HG02943 (cell line): Measurements from ENCODE around the gene USP31.
"Not testable (repeated sequence)": the region's sequence is repeated elsewhere in the genome, so short reads cannot be mapped to it uniquely, and the experiment has no call there.

Source experiments
- ATAC-seq: cut with Tn5 transposase; IDR thresholded peaks from one replicate; pipeline ENCODE4 v1.9.1; 2021; ENCODE audit warnings: mild to moderate bottlenecking, low read depth, moderate library complexity; ENCODE audit not compliant: unreplicated experiment

Gene USP31

DNA sequence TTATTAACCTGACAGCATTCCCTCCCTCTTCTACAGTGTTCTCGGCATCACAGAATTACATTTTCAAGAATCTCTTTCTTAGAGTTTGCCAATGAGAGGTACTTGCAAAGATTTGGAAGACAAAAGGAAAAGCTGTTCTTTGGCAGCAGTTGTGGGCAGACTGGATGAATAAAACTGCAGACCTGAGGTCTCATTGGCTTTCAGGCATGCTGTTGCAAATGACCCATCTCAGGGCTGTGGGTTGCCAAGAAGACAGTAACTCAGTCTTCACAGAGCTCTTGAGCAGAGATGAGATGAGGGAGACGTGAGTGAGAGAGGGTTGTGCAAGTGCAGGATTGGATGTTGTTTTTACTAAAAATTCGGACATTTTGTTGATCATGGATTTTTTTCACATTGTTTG lies 11.3 kb upstream of the USP31 start:
- no peak for ATAC-seq

DNA sequence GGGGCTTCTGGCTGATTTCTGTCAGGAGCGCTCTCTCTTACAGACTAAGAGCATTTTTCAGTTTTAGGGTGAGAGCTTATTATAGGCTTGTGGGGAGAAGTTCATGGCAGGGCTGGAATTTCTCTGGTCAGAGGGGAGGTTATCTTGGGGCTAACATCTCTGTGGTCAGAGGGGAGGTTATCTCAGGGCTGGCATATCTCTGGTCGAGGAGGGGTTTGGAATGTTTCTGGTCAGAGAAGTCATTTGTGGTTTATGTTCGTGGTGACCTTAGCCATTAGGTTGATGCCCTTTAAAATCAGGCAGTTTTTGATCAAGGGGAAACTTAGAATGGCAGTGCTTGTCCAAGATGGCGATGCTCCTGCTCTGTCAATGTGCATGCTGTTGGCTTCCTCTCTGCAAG lies 10.8 kb upstream of the USP31 start:
- ATAC-seq = no peak

DNA sequence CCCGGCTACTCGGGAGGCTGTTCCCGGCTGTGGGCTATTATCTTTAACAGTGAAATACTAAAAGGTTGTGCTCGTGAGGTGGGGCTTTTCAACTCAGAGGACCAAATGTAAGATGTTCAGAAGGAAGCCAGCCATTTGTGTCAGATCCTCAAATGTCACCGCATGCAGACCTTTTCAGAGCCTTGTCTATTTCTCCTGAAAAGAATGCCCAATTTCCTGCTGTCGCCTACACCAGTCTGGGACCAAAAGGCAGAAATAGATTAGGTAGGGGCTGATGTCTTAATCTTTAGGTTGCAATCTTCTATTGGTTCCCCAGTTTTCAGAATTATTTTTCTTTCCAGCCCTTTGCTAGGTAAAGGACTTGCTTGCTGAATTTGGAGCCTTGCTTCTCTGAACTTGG lies 8.9 kb upstream of the USP31 start:
- no peak for ATAC-seq

DNA sequence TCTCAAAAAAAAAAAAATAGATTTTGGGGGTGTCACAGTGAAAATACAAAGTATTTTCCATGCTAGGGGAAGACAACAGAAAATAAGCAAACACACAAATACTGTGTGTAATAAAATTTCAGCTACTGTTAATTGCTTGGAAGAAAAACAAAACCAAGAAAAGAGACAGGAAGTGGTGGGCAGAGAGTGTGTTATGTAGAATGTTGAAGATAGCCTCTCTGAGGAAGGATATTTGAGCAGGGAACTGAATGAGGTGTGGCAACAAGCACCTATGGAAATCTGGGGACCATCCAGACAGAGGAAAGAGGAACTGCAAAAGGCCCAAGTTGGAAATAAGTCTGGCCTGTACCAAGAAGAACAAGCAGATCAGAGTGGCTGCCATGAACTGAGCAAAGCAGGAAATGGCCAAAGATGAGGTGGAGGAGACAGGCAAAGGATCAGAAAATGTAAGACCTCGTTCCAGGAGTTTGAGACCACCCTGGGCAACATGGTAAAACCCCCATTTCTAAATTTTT lies 7.8 kb upstream of the USP31 start:
- ATAC-seq = no peak

DNA sequence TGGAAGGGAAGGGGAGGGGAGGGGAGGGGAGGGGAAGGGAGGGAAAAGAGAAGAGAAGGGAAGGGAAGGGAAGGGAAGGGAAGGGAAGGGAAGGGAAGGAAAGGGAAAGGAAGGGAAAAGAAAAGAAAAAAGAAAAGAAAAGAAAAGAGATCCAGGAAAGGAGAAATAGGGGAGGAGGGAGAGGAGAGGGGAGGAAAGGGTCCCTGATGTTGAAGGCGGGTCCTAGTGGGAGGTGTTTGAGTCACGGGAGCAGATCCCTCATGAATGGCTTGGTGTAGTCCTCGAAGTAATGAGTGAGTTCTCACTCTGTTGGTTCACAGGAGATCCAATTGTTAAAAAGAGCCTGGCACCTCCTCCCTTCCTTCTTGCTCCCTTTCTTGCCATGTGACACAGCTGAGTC lies 6.9 kb upstream of the USP31 start:
- no peak for ATAC-seq

DNA sequence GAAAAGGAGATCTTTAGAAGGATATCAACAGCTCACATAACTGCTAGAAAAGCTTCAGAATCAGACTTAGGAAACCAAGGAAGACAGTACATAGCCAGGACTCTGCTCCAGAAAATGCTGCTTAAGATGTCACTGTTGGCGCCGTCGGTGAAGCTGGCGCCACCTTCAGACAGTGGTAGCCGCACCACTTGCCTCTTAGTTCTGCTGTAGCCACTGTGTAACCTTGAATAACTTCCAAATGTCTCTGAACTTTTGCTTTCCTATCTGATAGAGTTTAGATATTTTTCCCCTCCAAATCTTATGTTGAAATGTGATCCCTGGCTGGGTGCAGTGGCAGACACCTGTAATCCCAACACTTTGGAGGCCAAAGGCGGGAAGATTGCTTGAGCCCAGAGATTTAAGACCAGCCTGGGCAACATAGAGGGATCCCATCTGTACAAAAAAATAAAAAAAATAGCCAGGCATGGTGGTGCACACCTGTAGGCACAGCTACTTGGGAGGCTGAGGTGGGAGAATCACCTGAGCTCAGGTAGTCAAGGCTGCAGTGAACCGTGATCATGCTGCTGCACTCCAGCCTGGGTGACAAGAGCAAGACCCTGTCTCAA lies 6.3 kb upstream of the USP31 start:
- no peak for ATAC-seq

DNA sequence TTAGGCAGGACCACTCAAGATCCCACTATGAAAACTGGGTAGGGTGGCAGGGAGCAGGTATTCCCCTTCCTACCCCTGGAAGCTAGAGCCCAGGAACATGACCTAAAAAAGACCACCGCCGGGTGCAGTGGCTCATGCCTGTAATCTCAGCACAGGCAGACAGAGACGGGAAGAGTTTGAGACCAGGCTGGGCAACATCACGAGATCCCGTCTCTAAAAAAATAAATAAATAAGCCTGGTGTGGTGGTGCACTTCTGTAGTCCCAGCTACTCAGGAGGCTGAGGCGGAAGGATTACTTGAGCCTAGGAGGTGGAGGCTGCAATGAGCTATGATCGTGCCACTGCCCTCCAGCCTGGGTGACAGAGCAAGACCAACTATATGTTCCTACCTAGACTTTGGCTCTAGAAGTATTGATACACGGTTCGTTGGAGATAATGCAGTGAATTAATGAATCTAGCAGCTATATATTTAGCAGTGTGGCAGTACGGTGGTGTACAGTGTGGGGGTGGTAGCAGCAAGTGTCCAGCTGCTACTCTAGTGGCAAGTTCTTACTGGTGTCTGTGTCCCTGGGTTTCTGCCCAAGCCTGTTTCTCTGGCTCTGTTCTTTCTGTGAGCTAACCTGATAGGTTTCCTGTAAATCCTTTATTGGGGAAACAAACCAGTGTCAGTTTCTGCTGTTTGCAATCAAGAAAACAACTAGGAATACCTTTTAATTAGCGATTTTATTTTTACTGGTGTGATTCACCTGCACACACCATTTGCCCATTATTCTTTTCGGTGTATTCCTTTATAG lies 3.3 kb upstream of the USP31 start:
- ATAC-seq = no peak

DNA sequence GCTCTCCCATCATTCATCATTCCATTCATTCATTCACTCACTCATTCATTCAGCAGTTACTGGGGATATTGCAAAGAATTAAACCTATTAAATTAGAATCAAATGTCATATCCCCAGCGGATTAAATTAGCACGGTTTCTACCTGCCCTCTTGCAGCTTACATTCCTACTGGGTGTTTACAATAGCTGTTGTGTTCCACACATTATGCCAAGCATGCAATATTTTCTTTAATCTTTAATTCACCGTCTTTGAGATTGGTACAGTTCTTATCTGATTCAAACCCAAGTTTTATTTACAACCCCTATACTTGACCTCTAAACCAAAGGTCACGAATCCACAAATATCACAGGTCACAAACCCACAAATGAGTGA lies 727 bp upstream of the USP31 start:
- no peak for ATAC-seq

DNA sequence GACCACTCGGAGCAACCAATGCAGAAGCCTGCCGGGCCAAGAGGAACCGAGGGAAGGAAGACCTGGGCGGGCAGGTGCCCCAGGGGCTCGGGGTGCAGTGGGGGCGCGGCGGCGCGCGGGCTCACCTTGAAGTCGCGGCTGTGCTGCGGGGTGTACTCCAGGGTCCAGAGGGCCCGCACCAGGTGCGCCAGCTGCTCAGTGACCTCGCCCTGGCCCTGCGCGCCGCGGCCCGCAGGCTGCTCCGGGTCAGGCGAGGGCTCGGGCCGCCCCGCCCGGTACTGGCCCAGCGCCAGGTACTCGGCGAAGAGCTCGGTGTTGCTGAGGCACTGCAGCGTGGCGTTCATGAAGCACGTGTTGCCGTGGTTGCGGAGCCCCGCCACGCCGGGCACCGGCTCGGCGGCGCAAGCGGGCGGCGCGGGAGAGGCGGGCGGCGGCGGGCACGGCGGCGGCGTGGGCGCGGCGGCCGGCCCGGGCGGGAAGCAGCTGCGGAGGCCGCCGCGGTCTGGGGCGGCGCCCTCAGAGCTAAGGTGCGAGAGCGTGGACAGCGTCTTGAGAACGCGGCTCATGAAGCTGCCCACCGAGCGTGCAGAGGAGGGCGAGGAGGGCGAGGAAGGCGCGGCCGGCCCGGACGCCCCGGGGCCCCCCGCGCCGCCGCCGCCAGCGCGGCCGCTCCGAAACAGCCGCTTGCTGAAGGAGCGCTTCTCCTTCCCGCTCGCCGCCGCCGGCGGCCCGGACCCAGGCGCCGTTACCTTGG lies 562 bp downstream of the USP31 start:
- ATAC-seq = peak; percentile 41

DNA sequence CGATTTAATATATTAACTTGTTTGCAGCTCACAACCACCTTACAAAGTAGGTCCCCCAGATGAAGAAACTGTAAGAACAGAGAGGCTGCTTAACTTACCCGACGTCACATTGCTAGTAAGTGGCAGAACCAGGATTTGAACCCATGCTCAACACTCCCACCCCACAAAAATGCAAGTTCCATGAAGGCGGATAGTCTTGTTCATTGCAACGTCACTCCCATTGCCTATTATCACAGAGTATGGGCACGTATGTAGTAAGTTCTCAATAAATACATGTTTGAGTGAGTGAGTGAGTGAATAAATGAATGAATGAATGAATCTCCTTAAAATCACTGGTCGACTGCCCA lies 1.1 kb downstream of the USP31 start:
- no peak for ATAC-seq

DNA sequence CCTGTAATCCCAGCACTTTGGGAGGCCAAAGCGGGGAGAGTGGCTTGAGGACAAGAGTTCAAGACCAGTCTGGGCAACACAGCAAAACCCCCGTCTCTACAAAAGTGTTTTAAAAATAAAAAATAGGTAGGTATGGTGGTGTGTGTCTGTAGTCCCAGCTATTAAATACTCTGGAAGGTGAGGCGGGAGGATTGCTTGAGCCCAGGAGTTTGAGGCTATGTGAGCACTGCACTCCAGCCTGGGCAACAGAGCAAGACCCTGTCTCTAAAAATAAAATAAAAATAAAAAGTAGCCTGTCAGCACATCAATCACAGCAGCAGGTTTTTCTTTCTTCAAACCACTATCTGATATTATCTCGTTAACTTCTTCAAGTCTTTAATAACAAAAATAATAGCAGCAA lies 1.6 kb downstream of the USP31 start:
- ATAC-seq = no peak

DNA sequence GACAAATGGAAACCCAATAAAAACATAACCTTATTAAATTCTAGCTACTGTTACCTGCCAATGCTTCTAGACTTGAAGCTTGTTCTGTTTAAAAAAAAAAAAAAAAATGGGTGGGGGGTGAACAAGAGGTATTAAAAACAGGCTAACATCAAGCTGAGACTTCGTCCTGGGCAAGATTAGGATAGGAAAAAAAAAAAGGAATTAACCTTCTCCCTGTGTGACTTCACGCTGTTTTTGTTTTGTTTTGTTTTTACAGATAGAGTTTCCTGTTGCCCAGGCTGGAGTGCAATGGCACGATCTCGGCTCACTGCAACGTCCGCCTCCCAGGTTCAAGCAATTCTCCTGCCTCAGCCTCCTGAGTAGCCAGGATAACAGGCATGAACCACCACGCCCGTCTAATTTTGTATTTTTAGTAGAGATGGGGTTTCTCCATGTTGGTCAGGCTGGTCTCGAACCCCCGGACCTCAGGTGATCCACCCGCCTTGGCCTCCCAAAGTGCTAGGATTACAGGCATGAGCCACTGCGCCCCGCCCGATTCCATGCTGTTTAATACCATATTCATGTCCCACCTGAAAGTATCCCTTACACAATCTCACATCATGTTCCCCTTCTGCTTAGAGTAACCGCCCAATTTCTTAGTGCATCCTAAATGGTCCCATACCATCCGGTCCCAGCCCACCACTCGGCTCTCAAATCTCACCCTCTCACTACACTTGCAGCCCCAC lies 2.2 kb downstream of the USP31 start:
- no peak for ATAC-seq

DNA sequence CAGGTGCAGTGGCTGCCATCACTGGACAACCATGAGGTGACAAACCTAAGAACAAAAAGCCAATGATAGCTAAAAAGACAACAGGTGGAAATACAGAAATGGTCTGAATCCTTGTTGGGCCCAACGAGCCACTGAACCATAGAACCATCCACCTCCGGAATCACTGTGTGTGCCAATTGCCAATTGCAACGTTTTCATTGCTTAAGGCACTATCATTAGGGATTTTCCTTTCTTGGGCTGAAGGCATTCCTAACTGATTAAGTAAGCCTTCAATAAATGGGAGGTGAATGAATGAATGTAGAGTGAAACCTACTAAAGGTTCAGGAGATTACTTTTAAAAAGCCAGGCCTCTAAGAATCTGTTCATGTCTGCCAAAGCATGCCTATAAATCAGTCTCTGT lies 3.6 kb downstream of the USP31 start:
- no peak for ATAC-seq

DNA sequence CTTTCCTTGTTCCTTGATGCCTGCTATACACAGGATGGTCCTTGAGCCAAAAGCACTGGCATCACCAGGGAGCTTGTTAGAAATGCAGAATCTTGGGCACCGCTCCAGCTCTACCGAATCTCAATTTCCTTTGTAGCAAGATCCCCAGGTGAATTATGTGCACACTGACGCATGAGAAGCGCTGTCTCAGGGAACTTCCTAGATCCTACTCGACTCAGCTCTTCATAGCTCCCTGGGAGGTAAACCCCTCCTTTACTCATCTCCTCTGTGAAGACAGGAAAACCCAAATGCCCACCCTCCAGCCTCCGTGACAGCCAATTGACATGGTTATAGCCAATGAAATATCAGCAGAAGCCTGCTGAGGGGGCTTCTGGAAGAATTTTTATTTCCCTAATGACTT lies 4.1 kb downstream of the USP31 start:
- no peak for ATAC-seq

DNA sequence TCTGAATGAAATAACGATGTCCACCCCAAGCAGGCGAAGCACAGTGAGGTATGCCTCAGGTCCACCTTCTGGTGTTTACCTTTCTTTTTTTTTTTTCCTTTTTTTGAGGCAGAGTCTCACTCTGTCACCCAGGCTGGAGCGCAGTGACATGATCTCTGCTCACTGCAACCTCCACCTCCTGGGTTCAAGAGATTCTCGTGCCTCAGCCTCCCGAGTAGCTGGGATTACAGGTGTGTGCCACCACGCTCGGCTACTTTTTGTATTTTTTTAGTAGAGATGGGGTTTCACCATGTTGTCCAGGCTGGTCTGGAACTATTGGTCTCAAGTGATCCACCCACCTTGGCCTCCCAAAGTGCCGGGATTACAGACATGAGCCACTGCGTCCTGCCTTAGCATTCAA lies 4.9 kb downstream of the USP31 start:
- ATAC-seq = not testable (repeated sequence)

DNA sequence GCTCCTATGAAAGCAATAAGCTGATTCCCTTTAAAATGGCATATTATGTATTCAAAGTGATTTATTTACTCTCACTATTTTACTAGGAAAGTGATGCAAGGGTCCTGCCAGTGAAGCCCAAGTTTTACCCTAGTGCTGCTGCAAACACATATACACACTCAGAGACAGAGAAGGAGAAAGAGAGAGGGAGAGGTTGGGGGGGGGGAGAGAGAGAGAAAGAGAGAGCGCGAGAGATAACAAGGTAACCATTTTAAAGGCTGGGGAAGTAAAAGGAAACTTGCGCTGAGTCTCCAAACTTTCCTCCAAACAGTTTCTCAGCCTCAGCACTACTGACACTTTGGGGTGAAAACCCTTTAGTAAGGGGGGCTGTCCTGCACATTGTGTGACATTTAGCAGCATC lies 5.9 kb downstream of the USP31 start:
- no peak for ATAC-seq

DNA sequence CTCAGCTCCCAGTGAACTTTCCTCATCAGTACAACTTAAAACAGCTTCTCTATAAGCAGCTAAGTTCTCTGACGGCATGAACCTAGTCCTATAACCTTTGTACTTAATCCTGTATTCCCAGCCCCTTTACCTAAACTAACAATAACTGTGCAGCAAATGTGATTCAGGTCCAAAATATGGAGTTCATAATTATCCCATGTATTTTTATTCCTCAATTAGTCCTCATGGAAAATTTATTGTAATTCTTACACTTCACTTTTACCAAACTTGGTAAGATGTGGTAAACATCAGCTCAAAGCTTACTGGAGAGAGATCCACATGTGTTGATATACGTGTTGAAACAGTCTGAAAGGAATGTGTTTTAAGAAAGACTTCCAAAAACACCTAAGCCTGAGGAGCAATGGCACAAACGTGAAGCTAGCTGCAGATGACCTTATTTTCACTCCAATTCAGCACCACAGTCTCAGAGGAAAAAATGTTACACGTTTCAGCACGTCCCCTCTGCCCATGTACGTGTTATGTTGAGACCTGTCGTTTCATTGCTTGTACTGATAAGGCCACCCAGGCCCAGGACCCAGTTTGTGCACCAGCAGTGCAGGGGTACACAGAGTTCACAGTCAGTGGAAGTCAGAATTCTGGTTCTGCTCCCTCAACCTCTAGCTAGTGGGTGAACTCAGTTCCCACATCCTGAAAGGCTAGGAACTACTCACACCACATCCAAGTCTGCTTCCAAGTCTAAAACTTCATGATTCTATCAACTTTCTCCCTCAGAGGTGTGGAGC lies 7.1 kb downstream of the USP31 start:
- no peak for ATAC-seq

DNA sequence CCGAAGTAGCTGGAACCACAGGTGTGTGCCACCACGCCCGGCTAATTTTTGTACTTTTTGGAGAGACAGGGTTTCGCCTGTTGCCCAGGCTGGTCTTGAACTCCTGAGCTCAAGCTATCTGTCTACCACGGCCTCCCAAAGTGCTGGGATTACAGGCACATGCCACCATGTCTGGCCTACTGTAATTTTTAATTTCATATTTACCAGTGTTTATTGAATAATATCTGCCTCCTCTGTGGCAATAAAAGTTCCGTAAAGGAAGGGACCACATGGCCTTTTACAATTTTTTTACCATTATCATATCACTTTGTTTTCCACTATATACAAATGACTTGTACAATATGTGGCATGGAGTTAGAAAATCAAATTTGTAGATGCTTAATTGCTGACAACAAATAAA lies 7.8 kb downstream of the USP31 start:
- ATAC-seq = no peak

DNA sequence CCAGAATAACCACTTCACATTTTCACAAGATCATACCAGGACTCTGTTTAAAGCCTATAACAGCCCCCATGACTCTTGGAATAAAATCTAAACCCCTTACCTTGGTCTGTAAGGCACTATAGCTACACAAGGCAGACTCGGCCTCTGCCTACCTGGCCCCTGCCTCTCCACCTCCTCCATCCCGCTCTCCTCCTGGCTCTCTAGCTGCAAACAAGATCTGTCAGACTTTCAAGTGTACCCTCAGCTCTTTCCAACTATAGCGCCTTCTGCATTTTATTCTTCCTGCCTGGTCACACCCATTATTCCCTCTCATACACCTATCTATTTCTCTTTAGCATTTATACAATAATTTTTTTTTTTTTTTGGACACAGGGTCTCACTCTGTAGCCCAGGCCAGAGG lies 8.2 kb downstream of the USP31 start:
- no peak for ATAC-seq

DNA sequence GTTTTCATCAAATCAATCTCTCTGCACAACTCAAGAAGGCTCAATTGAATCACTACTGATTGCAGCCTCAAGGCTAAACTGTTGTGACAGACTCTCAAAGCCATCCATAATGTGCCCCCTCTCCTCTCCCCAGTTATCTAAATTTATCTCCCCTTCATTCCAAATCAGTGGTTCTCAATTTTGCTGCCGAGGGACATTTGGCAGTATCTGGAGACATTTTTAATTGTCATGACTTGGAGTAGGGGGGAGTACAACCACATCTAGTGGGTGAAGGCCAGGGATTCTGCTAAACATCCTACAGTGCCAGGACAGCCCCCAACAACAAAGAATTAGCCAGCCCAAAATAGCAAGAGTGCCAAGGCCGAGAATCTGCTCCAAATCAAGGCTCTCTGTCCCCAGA lies 9.1 kb downstream of the USP31 start:
- no peak for ATAC-seq
